Glomerular visceral epithelial cell (primary cell): ENCODE measurements around the gene NKX6-2.
"Not testable (repeated sequence)": the region's sequence is repeated elsewhere in the genome, so short reads cannot be mapped to it uniquely, and the experiment has no call there.

Source experiments
- DNase-seq: peaks from one replicate; pipeline ENCODE4 v3.0.0-alpha.2; 2016; ENCODE audit errors: extremely low spot score

NKX6-2 gene

DNA sequence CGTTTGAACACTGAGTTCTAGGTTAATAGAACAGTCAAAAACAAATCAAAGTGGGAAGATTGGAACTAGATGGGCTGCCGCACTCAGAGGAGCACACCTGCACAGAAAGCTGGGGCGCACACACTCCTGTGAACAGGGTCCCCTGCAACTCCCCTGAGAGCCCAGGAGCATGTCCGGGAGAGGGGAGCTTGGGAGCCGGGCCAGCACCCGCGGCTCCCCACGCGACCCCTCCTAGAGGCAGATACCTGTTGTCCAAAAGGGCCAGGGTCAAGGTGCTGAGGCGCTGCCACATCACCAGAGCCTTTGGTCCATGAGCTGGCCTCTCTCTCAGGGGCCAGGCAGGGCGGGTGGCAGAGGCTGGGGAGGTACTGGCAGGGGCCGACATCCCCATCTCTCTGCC is 5.6 kb downstream of the NKX6-2 start:
- no peak for DNase-seq

DNA sequence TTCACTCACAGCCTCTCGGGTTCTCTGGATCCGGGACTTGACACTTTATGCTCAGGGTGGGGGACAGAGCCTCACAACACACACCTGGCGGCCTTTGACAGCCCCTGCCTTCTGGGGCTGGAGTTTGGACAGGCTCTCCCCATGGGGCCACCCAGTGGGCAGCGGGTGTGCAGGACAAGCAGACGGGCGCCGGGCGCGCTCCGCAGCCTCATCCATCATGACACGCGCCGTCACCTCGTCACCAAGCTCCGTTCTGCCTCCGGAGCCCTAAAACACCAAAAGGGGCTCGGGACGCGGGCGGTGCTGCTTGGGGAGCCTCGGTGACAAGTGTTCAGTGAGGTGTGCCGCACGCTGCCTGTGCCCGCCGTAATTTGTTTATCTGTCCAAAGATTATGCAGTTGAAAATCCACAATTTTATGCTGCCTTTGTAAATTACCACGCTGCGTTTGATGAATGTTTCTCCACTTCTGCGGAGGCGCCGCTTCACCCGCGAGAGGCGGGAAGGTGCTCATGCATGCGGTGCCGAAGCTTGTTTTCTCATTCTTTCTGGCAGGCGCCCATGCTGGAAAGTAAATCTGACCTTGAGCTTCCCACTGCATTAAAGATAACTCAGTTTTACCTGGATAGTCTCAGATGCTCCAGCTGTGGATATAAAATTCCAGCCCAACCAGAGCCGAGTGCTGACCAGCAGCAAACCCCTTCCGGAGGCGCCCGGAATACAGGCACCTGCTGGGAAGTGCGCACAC is 6.2 kb downstream of the NKX6-2 start:
- no peak for DNase-seq

DNA sequence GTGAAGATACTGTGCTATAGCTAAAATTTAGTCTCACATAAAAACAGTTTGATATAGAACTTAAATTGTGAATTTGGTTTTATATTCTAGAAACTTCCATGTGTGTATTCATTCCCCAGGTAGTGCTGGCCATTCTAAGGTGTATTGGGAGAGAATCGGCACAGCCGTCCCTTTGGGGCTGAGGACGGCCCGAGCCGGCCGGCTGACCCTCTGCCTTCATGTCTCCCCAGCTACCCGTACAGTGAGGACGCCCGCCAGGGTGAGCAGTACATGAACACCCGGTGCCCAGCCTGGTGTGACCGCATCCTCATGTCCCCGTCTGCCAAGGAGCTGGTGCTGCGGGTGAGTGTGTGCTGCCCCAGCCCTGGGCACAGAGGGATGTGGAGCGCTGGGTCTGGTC is 8.5 kb downstream of the NKX6-2 start:
- no peak for DNase-seq

DNA sequence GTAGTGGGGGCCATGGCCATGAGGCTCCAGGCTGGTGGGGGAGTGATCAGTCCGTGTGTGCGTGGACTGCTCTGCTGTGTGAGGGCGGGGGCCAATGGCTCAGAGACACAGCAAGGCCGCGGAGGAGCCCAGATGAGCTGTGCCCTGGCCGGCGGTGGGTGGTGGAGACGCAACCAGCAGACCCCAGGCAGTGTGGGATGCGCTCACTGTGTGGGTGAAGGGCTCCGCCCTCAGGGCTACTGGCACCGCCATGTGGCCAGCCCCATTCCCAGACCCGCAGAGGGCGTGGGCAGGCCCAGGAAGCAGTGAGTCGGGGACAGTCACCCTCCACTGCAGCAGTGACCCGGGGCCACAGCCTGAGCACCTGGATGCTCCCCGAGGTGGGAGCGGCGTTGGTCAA is 9.1 kb downstream of the NKX6-2 start:
- no peak for DNase-seq

DNA sequence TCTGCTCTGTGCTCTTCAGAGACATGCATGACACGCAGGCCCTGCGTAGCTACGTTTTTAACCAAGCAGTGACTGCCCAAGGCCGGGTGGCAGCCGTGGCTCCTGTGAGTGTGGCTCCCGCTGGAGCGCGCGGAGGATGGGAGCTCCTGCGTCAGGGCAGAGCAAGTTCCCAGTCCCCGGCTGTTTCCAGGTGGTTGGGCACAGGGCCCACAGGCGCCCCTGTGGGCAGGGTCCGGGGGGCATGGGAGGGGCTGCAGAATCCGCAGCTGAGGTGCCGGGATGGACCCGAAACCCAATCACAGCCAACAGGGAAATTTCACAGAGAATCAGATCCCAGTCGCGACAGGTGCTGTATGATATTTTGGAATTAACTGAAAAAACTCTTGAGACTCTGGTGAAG is 9.8 kb downstream of the NKX6-2 start:
- DNase-seq: no peak

DNA sequence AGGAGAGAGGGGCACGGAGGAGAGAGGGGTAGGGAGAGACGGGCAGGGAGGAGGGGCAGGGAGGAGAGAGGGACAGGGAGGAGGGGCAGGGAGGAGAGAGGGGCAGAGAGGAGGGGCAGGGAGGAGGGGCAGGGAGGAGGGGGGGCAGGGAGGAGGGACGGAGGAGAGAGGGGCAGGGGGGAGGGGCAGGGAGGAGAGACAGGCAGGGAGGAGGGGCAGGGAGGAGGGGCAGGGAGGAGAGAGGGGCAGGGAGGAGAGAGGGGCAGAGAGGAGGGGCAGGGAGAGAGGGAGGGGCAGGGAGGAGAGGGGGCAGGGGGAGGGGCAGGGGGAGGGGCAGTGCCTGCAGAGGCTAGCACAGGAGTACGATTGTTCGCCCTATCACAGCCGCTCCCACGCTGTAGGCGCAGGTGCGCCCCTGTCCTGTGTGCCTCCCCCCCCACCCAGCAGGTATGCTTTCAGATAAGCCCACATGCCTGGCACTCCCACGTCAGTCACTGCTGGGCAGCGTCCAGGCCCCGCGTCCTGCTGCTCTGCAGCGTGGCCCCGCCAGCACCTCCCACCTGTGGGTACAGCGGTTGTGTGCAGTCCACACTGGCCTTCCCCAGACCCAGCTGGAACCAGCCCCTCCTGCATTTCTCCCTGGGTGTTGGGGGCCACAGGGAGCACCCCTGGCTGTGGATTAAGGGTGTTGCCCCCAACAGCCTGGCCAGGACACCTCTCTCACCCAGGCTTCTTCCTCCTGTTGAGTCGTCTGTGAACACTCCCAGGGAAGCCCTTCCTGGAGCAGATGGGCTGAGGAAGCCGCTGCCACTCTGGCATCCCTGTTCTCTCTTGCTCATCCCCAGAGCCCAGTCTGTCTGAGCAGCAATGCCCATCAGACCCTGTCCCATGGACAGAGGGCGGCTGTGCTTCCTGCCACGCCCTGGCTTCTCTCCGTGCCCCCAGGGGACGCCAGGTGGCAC is 10.8 kb downstream of the NKX6-2 start:
- DNase-seq: no peak

DNA sequence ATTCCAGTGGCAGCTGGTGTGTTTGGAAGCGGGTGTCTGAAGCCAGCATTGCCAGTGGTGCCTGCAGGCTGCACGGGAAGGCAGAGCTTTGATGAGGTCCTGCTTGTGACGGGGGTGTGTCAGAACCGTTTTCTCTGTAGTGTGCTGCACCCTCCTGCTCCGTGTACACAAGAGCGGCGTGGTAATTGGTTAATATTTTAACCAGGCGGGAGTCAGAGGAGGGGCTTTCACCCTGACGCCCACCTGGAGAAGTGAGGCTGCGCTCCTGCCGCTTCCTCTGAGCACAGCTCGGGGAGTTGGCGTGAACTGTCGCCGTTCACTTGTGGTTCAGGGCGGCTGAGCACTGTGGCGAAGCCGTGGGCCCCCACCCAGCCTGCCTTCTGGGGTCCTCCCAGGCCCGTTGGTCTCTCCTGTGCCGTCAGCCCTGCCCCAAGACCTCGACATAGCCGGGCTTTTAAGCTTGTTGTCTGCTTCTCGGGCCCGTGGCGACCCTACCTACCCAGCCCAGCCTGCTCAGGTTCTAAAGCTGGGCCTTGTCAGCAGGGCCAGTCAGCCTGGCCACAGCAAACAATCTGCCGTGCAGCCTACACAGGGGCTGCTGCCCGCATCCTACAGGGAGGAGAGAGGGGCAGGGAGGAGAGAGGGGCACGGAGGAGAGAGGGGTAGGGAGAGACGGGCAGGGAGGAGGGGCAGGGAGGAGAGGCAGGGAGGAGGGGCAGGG is 11.6 kb downstream of the NKX6-2 start:
- no peak for DNase-seq

DNA sequence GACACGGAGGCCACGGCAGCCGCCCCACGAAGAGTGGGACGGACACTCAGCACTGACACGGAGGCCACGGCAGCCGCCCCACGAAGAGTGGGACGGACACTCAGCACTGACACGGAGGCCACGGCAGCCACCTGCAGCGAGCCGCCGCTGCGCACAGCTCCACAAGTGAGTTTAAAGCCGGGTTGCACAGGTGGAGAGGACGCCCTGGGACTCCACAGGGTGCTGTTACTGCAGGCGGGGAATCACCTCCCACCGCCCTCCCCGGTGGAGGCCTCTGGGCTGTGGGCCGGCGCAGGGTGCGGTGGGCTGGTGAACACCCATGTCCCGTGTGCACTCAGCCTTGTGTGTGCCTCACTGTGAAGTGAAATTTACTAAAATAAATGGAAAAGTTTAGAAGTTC is 13.1 kb downstream of the NKX6-2 start:
- not testable (repeated sequence) for DNase-seq

DNA sequence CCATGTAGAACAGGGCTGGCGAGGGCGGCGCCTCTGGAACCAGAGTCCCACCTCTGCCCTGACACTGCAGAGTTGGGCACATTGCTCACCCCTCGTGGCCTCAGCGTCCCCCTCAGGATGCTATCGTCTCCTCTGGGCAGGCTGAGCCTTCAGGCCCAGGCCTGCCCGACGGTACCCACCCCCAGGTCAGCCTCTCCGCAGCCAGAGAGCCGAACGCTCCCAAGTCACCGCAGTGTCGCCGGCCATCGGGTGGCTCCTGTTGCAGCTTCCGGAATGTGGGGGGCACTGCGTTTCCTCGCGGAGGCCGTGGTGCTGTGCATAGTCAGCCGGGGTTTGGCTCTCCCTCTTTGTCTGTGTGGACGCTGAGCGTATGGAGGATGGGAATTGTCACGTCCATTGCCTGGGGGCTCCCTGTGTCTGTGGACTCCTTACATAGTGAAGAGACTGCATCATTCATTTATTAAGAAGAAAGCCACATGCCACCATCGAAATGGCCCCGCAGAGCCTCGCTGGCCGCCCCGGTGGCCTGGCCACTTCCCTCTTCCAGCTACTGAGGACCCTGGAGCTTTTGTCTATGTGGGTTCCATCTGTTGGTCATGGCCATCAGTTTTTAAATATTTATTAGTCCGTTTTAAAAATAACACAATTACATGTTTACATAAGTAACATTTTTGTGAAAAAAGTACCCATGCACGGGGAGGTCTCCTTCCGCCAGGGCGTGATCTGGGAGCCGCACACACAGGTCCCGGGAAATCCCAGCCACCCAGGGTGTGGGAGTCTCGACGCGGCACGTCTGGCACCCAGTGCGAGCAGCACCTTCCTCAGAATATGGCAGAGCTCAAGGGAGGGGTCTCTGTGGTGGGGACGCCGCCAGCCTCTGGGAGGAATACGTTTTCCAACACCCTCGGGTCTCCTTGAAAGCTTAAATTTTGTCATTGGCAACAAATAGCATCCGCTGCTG is 15.6 kb downstream of the NKX6-2 start:
- DNase-seq: no peak

DNA sequence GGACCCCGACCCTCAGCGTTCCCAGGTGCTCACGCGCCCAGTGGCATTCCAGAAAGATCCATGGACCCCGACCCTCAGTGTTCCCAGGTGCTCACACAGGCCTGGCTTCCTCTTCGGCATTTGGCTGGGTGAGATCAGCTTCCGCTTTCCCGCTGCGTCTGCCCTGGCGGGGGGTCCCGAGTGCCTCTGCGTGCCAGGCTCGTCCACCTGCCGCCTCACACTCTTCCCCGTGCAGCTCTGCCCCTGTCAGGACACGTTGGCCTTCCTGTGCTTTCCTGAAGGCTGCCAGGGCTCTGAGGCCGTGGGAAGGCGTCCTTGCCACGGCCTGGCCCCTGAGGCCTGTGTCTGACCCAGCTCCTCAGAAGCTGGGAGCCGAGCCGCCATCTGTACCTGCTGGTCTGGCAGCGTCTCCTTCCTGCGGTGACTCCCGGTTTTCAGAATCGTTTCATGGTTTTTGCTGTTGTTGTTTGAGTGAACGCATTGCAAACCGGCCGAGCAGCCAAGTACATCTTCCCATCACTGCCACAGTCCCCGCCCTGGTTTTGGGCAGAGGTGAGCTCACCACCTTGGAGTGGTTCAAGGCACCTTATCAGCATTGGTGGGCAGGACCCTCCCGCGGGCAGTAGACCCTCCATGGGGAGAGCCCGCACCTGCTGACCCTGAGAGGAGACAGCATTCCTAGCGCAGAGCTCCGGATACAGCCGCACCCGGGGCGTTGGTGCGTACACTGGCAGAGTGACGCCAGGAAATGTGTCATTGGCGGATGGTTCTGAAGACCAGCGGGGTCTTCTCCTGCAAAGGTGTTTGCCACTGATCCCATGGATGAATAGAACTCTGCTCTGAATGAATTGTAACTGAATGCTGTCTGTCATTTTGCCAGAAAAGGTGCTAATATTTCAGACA is 17.4 kb downstream of the NKX6-2 start:
- DNase-seq: no peak

DNA sequence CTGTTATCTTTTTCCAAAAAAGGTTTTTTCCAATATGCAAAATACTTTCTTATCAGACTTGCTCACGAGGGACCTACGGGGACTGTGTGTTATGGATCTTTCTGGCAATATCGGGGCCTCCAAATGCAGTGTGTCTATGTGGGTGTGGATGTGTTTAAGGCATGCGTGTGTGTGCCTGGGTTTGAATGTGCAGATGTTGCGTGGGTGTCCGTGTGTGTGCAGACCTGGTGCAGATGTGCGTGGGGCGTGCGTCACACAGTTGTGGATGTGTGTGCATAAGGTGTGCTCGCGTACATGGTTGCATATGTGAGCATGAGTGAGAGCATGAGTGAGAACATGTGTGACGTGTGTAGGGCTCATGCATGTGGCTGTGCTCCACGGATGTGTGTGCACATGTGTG is 19.7 kb downstream of the NKX6-2 start:
- no peak for DNase-seq

DNA sequence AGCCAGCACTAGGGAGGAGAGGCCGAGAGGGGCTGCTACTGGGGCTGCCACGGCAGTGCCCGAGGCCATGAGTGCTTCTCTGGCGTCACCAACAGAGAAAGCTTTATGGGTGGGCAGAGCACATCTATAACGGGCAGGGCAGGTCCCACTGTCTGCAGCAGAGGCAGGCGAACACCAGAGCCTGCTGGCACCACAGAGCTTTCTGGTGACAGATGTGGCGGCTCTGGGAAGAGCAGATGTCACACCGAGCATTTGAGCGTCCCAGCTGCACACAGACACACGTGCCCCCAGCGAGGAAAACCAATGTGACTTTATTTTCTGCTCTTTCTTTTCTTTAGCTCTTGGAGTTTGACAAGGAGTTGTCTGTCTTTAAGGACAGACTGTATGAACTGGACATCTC is 20.5 kb downstream of the NKX6-2 start:
- DNase-seq: no peak

DNA sequence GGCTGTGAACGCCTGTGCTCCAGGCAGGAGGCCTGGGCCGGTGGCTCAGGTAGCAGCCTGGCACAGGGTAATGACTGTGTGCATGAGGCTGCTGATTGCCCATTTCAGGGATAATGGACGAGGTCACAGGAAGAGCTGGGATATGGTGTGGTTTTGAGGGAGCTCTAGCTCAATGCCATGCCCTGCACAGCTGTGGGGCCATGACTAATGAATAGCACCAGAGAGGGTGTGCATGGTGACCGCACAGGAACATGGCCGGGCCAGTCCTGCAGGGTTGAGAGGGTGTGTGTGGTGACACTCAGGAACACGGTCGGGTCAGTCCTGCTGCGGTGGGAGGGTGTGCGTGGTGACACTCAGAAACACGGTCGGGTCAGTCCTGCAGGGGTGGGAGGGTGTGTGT is 21.8 kb downstream of the NKX6-2 start:
- no peak for DNase-seq

DNA sequence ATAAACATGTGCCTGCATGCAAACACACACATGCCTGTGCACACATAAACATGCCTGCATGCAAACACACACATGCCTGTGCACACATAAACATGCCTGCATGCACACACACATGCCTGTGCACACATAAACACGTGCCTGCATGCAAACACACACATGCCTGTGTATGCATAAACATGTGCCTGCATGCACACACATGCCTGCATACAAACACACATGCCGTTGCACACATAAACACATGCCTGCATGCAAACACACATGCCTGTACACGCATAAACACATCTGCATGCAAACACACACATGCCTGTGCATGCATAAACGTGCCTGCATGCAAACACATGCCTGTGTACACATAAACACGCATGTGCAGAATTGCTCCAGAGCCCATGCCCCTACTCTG is 22.4 kb downstream of the NKX6-2 start:
- no peak for DNase-seq

DNA sequence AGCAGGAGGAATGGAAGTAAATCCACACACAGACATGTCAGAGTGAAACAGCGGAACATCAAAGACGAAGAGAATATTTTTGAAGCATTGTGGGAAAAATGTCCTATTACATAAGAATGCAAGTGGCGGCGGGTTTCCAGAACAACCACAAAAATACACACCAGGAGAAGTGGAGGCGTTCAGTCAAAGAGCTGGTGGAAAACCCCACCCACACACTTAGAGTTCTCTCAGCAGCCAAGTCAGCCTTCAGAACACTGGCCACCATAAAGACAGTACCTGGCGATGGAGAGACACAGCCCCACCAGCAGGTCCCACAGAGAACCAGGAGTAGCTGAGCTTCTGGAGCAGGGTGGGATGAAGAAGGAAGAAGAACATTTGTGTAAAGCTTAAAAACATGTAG is 23.7 kb downstream of the NKX6-2 start:
- DNase-seq: no peak

DNA sequence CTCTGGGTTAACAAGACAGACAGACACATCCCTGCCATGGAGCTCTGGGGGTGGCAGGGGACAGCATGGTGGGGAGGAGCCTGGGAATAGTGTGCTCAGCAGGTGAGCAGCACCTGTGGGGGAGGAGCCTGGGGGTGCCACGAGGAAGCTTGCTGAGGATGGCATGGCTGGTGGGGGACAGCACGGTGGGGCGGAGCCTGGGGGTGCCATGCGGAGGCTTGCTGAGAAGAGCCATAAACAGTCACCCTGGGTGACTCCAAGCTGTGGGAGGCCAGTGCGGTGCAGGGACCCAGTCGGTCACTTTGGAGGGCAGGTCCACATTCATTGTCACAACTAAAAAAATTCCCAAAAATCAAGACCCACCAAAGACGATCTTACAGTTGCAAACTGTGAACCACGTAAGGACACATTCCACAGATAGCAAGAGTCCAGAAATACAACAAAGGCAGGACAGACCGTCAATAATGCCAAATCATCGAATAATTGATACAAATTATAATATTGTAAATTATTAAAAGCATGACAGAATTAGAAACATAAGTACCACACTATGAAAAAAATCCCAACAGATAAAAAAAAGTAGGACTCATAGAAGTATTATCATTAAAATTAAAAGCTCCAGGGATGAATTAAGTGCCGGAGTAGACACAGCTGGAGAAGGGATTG is 24.4 kb downstream of the NKX6-2 start:
- DNase-seq: no peak

DNA sequence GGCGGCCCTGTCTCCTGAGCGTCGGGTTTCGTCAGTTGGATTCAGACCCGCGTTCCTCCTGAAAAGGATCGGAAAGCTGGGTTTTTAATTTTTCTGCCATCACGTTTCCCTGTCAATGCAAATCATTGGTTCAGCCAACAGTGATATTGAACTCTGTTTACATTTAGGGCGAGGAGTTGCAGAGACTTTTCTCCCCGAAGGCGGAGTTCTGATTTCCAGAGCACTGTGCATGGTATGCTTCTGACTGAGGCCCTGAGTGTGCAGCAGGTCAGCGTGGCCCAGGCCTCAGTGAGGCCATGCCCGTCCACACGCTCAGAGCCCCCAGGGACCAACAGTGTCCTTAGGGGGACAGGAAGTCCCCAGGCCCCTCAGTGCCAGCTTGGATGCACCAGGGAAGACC is 27.1 kb downstream of the NKX6-2 start:
- no peak for DNase-seq

DNA sequence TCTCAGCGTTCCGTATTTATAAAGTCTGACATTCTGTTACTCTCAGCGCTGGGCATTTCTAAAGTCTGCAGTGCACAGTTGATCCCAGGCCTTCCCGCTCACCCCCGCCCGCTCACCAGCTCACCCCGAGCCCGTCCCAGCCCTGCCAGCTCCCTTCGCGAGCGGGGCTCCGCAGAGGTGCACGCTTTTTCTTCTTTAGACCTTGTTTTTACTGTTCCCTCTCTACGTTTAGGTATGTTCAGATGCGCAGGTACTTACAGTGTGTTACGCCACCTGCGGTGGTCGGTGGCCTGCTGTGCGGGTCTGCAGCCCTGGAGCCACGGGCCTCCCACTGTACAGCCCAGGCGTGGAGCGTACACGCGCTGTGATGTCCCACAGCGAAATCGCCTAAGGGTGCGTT is 28.8 kb downstream of the NKX6-2 start:
- DNase-seq: no peak

DNA sequence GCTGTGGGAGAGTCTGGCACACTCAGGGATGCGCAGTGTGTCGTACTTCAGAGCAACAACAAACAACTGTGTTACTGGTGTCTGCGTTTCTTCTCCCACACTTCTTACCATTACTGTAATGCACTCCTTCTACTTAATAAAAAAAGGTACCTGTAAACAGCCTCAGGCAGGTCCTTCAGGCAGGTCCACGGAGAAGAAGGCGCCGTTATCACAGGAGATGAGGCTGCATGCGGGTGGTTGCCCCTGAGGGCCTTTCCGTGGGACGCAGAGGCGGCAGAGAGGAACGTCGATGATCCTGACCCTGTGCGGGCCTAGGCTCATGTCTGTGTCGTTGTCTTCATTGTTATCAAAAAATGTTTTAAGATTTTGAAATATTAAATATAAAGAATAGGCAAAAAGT is 29.4 kb downstream of the NKX6-2 start:
- DNase-seq: no peak
